GM18498 (cell line): ENCODE results near the gene GDF11.

Source experiments
- ATAC-seq: cut with Tn5 transposase; IDR thresholded peaks from one replicate; pipeline ENCODE4 v1.9.1; 2021; ENCODE audit warnings: mild to moderate bottlenecking, moderate library complexity; ENCODE audit not compliant: unreplicated experiment

Gene GDF11

DNA sequence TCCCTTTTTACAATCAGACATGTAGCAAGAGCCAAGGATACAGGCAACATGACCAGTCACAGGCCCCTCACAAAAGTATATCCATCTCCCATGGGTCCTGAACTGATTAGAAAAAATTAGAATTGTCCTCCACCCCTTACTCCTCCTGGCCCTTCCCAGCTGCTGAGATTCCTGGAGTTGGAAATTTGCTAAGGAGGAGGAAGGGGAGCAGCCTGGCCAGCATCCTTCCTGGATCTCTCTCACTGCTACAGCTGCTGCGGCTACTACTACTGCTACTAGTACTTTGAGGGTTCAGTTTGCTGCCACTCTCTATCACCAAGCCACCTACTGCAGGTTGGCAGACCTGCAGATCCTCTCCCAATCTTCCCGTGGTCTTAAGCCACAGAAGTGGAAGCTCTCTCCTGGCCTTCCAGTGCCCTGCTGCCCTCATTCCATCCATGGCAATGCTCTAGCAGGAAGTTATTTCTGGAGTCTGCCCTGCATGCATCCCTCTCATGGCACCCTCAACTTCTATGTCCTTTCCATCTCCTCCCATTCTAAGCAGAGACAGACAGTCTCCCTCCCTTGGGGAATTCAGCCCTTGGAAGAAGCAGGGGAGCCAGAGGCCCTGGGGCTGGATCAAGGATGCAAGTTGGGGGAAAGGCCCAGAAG, 36.2 kb upstream of the GDF11 start:
- no peak for ATAC-seq

DNA sequence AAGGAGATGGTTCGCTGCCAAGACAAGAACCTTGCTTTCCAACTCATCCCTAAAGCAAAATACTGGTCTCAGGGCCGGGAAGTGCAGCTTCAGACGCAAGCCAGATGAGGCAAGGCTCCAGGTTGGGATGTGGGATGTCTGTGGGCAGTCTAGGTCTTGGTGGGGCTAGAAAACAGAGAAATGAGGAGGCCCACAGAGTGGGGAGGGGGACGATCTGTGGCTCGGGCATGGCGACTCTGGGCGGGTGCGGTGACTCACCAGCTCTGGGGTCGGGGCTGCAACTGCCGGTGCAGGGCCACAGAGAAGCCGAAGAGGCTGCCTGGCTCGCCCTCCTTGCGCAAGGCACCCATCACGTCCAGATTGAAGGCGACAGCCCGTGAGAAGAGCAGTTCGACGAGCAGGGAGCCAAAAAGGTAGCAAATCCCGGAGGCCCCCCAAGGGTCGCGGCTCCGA, 35.7 kb upstream of the GDF11 start:
- no peak for ATAC-seq

DNA sequence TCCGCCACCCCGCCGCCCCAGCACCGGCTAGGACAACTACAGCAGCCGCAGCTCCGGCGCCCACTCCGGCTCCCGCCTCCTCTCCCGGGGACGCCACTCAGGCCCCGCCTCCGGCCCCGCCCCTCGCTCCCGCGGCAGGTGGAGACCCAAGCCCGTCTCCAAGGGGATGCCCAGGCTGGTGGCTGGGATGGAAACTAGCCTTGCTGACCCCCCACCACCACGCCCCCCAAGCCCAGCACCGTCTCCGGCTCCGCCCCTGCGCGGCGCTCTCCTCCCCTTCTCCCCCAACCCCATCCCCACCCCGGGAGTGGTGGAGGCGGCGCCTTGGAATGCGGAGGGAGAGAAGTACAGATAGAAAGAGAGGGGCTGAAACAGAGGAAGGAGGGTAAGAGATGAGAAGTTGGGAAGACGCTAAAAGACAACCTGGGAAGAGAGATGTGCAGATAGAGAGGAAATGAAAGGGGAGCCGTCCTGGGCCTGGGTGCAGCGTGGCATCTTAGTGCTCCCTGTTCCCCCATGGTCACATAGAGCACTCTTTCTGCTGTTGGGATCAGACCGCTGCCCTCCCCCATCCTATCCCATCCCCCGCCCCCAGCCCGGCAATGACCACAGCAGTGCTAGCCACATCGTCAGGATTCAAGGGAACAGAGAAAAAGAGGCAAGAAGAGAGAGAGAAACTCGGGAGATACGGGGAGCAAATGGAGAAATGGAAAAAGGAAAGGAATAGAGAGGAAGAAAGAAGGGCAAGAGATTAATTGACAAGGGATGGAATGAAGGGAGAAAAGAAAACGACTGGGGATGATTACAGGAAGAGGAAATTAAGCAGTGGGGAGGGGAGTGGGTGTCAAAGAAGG, 34.9 kb upstream of the GDF11 start, which contains the start of gene ITGA7:
Gene ITGA7, minus strand, starts transcription at position 64 of the 854 bp plus-strand sequence. CDS start 222 bp downstream, outside the sequence.
- peak; percentile 65 for ATAC-seq

DNA sequence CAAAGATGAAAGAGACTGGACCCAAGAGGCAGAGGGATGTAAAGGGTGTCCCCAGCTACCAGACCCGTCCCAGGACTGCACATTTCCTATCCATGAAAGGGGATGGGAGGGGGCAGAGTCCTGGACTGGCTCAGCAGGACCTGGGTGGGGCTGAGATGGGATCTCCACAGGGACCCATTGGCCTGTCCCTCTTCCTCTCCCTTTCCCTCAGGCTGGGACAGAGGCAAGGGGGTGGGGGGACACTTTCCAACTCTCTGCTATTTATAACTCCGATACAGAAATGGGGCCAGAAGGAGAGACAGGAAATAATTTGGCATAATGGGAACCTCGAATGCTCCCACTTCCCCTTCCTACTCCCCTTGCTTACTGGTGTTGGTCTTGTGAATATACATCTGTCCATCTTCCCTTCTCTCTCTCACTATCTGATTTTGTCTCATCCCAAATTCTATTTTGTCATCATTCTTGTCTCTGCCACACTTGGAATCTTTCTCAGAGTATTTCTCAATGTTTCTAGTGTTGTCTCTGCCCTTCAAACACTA, 34.2 kb upstream of the GDF11 start:
- ATAC-seq, result no peak

DNA sequence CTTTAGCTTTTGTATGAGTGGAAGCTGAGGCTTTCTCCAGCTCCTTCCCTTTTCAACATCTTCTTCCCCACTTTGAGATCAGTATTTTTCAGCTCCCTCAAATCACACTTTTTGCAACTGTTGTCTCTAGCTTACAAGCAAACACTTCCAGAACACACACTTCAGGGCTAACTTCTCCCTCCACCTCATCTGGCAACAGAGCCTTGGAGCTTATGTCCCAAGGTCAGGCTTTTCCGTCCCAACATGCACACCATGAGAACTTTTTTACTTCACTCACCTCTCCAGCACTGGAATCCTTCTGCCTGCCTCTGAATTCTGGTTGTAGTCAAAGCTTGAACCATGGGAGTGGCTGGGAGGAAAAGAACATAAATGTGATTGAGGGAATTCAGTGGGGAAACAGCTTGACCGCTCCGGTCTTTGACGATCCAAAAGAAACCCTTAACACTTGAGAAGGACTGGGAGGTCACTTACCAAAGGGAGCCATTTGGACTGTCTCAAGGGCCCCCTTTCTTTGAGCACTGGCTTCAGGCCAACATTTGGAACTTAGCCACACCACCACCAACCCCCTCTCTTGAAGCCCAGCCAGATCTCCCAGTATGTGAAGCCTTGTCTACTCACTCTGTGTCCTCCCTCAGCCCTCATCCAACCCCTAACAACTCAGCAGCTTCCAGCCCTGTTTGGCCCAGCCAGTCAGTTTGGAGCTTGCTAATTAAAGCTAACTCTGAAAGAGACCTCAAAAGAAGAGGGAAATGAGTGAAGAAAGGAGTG, 31.0 kb upstream of the GDF11 start:
- ATAC-seq, result no peak

DNA sequence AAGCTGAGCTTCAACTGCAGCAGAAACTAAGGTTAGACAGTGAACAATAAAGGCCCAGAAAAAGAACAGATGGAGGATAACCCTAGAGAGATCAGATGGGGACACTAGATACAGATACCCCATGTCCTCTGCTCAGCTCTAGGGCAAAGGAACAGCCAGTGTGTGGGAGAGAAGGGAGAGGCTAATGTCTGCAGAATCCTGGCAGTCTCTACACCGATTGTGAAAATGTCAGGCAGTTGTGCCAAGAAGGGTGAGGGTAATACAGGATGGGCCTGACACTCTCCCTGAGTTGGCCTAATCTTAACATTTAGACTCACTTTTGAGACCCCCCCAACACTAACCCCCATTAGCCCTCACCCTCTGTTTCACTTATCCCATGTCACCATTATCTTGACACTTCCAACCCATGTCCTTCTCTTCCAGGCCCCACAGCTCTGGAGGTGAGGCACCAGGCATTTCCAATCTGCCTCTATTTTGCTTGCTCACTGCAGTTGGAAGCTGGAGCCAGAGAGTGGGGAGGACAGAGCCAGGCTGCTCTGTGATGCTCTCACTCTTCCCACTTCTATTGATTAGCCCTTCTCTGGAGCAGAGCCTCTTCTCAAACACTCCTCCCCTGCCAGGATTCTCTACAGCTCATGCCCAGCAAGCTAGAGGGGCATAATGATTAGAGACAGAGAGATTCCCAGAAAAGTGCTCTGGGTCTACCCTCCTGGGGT, 30.1 kb upstream of the GDF11 start:
- ATAC-seq, result no peak

DNA sequence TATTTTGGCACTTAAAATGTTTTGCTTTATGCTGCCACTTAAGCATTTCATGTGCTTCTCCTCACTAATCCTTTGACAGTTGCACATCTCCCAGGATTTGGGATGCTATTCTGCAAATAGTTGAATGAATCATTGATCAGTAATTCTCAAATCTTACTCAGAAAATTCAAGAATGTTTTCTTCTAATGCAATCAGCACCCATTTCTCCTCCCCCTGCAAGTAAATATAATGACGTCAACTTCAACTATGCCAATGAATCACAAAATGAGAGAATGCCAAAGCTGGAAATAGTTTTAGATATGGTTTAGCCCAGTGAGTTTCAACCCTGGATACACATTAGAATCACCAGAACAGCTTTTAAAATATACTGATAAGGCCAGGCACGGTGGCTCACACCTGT, 29.2 kb upstream of the GDF11 start:
- no peak for ATAC-seq

DNA sequence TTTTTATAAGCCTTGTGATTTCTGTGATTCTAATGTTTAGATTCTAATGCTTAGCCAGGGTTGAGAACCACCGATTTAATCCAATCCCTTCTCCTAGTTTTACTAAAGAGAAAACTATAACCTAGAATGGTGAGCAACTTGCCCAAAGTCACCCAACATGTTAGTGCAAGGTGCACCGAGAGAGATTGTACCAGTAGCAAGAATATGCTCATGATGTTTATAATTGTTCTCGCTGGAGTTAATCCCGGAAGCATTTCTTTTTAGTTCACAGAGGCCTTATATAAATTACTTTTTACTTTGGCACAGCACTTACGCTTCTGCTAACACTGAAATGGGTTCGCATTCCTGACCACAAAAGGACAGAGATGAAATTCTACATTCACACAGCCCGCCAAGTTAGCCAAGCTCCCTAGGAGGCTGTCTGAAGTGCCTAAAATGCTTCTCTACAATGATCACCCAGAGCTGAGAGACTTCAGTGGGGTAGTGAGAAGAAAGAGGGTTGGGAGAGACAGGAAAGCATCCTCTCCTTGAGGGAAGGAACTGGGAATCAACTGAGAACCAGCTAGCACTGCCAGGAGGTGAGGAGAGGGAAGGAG, 27.7 kb upstream of the GDF11 start:
- no peak for ATAC-seq

DNA sequence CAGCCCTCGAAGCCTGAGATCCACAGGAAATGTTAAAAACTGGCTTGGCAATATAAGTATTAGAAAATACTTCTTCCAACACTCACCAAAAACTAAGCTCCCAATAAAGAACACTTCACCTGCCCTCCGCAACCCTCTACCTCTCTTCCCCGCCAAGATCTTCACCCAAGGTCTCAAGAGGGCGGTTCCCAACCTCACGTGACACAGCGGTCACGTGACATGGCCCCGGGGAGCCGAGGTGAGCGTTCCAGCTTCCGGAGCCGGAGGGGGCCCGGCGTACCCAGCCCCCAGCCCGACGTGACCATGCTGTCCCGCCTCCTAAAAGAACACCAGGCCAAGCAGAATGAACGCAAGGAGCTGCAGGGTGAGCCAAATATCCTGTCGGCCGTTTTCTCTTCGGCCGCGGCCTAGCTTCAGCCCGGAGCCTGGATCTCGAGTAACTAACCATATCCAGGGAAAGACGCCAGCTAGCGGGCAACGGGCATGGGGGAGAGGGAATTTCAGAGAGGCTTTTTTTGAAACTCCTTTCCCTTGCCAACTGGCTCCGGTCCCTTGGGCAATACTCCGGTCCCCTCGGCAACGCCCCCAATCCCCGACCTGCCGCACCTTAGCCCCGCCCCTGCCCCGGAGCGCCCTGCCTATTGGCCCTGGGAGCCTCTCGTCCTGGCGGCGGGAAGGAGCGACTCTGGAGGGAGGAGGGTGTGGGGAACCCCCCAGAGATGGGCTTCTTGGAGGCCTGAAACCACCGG, 26.9 kb upstream of the GDF11 start, which contains the start of gene BLOC1S1:
Gene BLOC1S1, plus strand, starts transcription at position 214 of the 749 bp plus-strand sequence. Its CDS starts 6 bp downstream, at position 220.
- peak; percentile 96 for ATAC-seq

DNA sequence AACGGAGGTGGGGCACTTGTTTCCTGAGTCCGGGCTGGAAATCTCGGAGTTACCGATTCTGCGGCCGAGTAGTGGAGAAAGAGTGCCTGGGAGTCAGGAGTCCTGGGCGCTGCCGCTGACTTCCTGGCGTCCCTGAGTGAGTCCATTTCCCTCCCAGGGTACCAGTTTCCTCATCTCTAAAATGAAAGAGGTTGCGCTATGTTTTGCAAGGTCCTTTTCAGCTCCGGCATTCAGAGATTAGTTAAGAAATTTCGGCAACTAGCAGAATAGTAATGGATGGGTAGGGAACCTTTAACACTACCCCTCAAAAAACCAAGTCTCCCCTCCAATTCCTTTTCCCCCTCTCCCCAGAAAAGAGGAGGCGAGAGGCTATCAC, 26.4 kb upstream of the GDF11 start:
- no peak for ATAC-seq

DNA sequence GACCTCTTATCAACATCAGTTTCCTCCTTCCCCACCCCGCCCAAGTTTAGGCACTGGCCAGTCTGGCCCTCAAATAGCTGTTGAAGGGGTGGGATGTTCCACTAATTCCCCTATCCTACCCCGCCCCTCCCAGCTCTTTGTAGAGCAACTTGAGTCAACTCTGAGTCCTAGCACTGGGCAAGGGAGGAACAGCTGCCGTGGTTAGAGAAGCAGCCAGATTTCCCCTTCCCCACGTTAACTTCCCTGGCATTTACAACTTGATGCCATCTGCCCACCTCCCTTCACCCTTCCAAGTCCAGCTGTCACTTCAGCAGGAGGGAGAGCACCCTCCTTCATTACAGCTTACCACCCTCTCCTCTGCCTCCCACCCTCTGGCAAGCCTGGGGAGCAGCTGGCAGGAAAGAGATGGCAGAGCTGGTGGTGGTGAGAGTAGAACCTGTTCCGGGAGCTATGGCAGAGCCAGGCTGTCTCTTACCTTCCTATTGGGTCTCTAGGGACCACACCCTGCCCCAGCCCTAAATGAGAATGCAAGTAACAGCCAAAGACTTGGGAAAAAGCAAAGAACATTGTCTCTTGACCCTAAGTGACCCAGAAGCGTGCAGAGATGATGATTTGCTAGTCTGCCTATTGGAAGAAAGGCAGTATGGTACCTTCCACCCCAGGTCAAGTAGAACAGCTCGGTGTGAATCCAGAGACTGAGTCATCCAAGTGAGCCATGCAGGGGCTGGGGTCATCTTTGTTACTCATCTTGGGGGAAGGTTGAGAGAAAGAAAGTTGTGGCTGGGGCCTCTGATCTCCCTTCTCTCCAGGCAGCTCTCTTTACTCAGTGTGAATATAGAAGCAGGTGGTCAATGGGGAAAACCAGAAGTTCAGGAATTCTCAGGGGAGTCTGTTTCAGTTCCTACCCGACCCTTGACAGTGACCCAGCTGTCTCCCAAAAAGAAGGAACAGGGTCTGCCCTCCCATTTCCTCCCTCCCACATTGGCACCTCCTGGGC, 25.6 kb upstream of the GDF11 start:
- no peak for ATAC-seq

DNA sequence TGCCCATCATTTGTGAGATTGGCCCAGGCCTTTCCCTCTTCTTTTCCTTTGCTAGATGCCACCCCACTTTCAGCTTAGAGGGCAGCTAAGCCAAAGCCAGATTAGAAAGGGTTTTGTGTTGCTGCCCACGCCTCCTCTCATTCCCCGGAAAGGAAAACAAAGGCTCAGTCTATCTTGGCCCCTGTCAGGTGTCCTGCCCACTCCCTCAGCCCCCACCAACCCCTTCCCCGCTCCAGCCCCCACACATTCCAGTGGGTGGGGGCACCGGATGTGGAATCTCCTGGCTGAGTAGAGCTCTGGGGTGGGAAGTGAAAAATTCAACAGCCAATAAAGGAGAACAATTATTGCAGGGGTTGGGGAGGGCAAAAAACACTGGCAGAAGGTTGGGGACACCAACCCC, 24.9 kb upstream of the GDF11 start:
- no peak for ATAC-seq

DNA sequence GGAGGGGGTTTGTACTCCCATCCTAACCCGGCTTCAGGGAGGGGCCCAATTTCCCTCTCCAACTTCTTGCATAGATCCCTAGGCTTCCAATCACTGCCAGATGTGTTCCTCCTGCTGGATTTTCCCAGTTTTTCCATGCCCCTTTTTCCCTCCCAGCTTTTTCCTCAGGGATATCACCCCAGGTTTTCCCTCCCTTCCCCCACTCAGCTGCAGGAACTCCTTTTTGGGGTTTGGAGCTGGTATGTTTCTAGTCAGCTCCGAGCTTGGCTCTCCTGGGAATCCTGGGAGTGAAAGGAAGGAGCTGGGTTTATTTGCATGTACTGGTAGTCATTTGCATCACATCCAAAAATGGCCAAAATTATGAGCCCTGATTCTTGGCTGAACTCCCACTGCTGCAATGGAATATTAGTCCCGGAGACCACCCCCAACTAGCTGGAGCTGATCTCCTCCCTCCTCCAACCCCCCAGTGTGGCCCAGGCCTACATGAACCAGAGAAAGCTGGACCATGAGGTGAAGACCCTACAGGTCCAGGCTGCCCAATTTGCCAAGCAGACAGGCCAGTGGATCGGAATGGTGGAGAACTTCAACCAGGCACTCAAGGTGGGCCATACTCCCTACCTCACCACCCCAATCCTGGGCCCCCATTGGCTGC, 24.2 kb upstream of the GDF11 start:
- no peak for ATAC-seq

DNA sequence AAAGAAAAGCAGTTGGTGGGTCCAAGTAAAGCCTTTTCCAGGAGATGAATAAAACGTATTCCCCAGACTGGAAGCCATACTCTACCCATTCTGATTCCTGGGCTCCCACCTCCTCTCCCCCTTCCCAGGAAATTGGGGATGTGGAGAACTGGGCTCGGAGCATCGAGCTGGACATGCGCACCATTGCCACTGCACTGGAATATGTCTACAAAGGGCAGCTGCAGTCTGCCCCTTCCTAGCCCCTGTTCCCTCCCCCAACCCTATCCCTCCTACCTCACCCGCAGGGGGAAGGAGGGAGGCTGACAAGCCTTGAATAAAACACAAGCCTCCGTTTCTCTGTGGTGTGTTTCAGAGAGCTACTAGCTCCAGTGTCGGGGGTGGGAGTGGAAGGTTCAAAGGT, 23.6 kb upstream of the GDF11 start:
- no peak for ATAC-seq

DNA sequence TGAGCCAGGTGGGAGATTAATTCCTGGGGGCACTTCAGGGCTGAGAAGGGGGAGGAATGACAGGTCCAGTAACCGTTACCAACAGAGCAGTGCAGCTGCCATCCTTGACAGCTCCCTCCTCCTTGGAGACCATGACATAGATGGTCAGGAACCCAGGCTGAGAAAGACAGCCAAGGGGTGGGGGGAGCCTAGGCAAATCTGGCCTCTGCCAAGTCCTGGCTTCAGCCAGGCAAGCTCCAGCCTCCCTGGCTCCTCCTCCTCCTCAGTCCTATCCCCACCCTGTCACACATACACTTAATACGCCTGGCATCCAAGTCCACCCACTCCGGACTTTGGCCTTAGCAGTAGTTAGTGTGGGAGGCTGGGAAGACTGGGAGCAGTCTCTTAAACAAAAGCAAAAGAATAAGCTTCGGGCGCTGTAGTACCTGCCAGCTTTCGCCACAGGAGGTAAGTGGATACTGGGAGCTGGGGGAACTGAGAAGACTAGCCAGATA, 22.8 kb upstream of the GDF11 start, which contains the start of gene RDH5:
Gene RDH5, plus strand, starts transcription at position 323 of the 494 bp plus-strand sequence. CDS start 792 bp downstream, outside the sequence.
- ATAC-seq, result no peak

DNA sequence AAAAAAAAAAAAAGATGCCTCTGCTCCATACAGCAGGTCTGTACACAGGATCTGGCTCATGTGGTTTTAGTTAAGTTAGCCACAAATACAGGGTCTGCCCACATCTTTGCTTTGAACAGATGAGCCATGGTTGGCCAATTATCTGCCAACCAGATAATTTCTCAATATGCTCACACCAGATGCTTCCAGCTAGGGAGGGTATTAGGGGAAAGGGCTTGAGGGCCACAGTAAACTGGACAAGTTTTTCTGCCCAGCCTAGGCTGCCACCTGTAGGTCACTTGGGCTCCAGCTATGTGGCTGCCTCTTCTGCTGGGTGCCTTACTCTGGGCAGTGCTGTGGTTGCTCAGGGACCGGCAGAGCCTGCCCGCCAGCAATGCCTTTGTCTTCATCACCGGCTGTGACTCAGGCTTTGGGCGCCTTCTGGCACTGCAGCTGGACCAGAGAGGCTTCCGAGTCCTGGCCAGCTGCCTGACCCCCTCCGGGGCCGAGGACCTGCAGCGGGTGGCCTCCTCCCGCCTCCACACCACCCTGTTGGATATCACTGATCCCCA, 22.0 kb upstream of the GDF11 start:
- no peak for ATAC-seq

DNA sequence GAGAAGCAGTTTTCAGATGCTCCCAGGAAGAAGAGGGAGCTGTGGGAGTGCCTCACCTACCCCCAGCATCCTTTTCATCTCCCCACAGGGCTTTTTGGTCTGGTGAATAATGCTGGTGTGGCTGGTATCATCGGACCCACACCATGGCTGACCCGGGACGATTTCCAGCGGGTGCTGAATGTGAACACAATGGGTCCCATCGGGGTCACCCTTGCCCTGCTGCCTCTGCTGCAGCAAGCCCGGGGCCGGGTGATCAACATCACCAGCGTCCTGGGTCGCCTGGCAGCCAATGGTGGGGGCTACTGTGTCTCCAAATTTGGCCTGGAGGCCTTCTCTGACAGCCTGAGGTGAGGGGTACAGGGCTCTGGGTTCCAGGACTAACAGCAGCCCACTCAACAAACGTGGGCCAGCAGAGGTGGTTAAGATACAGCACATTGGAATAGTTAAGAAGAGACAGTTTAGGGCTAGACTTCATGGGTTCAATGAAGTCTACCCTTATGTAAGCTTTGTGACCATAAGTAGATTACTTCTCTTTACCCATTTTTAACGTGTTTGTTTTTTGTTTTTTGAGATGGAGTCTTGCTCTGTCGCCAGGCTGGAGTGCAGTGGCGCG, 21.2 kb upstream of the GDF11 start:
- ATAC-seq, result no peak
